ENCODE results near the gene SORD.

Gene SORD

DNA sequence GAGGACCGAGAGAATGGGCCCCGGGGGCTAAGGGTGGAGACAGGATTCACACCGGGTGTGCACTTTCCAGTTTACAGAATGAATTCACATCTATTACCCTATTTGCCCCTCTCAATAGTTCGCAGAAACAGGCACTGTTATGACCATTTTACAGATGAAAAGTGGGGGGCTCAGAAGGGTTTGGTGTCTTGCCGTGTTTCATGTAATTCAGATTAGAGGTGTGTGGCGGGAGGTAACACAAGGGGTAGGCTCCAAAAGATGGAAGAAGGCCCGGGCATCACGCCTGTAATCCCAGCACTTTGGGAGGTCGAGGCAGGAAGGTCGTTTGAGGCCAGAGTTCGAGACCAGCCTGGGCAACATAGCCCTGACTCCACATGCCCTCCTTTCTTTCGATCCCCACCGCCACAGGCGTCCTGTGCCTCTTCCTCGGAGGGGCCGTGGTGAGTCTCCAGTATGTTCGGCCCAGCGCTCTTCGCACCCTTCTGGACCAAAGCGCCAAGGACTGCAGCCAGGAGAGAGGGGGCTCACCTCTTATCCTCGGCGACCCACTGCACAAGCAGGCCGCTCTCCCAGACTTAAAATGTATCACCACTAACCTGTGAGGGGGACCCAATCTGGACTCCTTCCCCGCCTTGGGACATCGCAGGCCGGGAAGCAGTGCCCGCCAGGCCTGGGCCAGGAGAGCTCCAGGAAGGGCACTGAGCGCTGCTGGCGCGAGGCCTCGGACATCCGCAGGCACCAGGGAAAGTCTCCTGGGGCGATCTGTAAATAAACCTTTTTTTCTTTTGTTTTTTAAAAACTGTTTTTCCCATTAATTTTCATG is 94.5 kb downstream of the SORD start:
- TF ChIP-seq, protein P1, sequence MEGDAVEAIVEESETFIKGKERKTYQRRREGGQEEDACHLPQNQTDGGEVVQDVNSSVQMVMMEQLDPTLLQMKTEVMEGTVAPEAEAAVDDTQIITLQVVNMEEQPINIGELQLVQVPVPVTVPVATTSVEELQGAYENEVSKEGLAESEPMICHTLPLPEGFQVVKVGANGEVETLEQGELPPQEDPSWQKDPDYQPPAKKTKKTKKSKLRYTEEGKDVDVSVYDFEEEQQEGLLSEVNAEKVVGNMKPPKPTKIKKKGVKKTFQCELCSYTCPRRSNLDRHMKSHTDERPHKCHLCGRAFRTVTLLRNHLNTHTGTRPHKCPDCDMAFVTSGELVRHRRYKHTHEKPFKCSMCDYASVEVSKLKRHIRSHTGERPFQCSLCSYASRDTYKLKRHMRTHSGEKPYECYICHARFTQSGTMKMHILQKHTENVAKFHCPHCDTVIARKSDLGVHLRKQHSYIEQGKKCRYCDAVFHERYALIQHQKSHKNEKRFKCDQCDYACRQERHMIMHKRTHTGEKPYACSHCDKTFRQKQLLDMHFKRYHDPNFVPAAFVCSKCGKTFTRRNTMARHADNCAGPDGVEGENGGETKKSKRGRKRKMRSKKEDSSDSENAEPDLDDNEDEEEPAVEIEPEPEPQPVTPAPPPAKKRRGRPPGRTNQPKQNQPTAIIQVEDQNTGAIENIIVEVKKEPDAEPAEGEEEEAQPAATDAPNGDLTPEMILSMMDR (IDR thresholded peaks at IDR 0.05): no peak

DNA sequence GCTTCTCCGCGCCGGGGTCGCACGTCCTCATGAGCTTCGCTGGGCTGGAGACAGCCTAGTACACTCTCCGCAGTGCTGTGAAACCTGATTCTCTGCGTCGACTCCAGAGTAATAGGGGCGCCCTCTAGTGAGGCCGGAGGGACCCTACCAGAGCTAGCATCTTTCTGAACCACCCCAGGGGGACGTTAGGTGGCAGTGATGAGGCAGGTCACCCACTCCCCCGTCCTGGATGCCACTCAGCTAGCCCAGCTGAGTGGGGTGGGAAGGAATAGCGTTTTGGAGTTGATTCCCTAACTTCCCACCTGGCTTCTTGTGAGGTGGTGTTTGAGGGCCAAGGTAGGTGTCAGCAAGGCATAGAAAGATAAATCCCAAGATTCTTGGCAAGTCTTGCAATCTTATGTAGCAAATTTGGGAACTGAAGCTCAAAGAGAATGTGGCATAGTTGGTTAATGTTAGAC is 95.2 kb downstream of the SORD start:
- TF ChIP-seq, protein P1 (IDR thresholded peaks at IDR 0.05): peak; percentile 100

DNA sequence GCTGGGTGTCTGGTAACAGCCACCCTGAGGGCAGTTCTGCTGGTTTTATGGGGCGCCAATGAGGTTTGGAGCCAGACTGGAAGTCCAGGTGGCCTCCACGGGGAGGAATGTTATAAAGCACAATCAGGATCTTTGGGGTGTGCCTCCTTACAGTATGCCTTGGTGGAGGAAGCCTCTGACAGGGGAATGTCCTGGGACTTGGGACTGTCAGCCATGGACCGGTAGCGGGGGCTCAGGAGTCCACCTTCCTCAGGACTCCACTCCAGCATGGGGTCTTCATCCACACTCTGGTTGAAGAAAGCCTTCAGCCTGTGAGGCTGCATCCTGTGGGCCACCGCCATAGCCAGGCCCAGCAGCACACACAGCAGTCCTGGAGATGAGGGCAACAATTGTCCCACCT is 96.0 kb downstream of the SORD start:
- TF ChIP-seq, protein P1 (IDR thresholded peaks at IDR 0.05): no peak

DNA sequence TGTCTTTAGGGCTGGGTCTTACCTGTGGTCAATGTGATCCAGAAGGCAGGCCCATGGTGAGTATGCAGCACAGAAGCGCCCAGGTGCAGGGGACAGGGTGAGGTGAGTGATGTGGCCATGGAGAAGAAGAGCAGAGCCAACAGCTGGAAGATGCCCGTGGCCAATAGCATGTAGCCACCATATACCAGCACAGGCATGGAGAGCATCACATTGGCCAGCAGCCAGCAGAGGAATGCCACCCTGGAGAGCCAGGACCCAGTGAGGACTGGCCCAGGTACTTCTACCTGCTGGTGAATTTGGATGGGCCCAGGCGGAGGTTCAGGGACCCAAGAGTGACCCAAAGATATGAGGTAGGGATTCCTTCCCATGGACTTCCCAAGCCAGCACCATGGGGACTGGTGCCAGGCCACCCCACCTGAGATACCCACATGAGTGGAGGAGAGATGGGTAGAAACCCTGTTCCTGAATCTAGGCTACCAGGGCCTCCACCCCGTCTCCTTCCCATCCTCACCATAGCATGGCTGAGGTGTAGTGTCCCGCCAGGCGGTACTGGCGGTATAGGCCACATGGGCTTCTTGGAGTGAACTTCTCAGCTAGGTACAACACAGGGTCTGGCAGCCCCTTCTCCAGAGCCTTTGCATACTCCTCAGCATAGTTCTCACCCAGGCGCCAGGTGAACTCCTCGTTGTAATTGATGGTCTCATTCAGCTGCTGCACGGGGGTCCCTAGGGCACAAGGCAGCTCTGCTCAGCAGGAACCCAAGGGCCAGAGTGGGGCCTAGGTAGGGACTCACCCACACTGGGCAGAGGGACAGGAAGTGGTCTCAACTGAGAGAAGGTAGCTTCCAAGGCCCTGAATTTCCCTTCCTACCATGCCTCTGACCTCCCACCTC is 97.3 kb downstream of the SORD start:
- TF ChIP-seq, protein P1 (IDR thresholded peaks at IDR 0.05): no peak

DNA sequence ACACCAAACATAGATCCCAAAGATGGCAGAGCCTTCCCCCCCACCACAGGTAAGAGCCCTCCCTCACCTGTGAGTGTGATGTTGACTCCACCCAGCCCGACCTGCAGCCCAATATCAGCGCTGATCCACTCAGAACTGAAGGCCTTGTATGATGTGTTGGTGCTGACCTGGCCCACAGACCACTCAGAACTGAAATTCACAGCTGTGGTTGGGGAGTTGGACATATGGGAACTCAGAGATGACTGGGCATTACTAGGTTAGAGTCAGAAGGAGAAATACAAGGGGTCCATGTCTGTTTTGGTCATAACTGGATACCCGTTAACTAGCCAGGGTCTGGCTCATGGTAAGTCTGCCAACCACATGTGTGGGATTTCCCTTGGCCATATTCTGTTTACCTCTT is 98.0 kb downstream of the SORD start:
- TF ChIP-seq, protein P1 (IDR thresholded peaks at IDR 0.05): no peak

DNA sequence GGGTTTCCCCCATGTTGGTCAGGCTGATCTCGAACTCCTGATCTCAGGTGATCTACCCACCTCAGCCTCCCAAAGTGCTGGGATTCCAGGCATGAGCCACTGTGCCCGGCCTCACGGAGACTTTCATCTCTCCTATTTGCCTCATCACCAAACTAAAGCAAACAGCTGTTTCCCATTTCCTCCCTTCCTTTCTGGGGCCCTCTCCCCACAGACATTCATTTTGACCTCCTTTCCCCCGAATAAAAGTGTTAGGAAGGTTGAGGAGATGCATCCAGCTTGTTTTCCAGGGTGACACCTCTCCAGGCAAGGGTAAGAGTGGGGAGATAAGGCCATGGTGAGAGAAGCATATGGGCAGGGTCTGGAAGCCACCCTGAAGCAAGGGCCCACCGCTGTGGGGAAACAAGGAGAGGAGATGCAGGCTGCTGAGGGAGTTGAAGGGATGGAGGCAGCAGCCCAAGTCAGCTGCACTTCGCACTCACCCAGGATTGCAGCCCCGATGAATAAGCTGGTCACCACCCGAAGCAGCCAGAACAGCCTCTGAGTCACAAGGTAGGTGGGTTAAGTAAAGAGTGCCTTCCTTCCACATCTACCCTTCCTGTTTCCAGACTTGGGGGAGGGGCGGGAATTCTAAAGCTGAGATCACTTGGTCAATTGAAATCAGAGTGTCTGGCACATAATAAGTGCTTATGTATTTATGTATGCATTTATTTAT is 98.9 kb downstream of the SORD start:
- TF ChIP-seq, protein P1 (IDR thresholded peaks at IDR 0.05): no peak

DNA sequence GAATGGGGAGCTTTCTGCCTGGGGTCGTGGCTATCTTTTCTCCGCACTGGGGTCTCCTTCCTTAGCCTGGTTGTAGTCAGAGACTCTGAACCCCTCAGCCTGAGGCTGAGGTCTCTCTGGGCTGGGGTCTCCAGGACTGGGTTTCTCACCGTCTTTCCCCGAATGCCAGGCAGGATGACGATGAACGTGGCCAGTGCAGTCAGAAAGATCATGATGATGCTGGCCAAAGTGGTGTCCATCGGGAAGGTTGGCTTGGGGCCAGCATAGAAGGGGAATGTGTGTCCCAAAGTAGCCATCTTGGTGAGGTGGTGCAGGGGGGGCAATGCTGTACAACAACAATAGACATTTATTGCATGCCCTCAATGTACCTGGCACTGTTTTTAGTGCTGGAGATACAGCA is 99.7 kb downstream of the SORD start:
- TF ChIP-seq, protein P1 (IDR thresholded peaks at IDR 0.05): no peak
